ENCODE data around the gene KCNK17. TPM values are rescaled to one million over a fixed set of nuclear protein-coding genes. Genes with fewer than 3 reads are reported as not detected.

KCNK17 gene
- polyA plus RNA-seq, 1 experiment: not detected

DNA sequence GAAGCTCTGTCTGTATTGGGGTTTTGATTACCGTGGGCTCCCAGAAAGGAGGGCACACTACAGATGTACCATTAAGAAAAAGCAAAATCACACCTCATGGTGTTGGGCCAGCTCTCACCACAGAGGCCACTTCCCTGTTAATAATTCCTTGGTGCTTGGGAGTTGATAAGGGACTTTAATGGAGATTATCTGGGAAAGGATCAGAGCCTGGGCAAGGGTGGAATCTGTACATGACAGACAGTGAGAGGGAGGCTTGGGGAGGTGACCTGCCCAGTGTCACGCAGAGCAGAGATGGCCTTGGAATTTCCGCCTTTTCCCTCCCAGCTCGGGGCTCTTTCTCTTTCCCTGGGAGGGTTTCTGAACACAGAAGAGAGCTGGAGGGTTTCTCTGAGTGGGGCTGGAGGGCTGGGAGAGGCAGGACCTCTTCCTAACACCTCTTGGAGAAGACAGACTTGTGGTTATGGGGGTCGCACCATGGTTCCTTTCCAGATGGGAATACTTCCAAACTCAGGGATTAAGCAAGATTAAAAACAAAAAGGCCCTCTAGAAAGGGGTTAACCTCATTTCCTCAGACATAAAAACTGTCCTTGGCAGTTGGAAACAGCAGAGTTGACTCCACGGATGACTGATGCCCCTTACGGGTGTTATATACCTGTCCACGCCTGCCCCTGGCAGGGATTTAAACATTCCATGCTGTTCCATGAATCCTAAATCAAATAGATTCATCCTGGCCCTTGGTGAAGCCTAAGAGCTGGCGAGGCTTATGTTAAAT, 25.1 kb upstream of the KCNK17 start:
- TF ChIP-seq, protein P1, sequence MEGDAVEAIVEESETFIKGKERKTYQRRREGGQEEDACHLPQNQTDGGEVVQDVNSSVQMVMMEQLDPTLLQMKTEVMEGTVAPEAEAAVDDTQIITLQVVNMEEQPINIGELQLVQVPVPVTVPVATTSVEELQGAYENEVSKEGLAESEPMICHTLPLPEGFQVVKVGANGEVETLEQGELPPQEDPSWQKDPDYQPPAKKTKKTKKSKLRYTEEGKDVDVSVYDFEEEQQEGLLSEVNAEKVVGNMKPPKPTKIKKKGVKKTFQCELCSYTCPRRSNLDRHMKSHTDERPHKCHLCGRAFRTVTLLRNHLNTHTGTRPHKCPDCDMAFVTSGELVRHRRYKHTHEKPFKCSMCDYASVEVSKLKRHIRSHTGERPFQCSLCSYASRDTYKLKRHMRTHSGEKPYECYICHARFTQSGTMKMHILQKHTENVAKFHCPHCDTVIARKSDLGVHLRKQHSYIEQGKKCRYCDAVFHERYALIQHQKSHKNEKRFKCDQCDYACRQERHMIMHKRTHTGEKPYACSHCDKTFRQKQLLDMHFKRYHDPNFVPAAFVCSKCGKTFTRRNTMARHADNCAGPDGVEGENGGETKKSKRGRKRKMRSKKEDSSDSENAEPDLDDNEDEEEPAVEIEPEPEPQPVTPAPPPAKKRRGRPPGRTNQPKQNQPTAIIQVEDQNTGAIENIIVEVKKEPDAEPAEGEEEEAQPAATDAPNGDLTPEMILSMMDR (IDR thresholded peaks at IDR 0.05; ENCODE audit: insufficient read depth, low read depth, low read length): no peak
- CTCF ChIA-PET: interaction anchor here (0.6 to 1.6 kb wide), 2 partner anchors 8 to 36 kb away, joined by 3 to 4 read pairs; no protein-coding TSS in a partner anchor
- Histone ChIP-seq H3K36me3 (ENCODE audit: control insufficient read depth, insufficient read depth, low read length) (no peaks in the 10 kb centered on the region), H3K4me3 (ENCODE audit: low read depth, low read length) (no peak overlapping the region), H3K27me3 (ENCODE audit: control insufficient read depth, insufficient read depth, low read length) (0 out of 2 replicates have a peak, but pooled peaks cover 1% of the 10 kb centered on the region)
- no peak for DNase-seq (ENCODE audit: low read depth)
- POLR2A ChIA-PET: no interaction called here

DNA sequence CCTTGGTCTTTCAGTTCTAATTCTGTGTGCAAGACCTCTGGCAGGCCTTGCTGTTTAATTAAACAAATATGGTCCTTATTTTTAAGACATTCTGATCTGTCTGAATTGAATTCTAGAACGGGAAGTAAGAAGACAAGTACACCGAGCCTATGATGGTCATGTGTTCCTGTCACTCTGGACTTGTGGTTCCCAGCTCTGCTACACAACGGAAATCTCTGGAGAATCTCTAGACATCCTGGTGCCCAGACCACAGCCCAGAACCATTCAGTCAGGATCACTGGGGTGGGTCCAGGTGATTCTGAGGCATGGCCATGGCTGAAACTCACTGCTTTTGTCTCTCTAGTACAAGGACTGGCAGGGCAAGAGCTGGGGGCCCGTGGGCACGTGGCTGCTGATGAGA, 24.2 kb upstream of the KCNK17 start:
- CTCF ChIA-PET: interaction anchor here (0.6 to 1.6 kb wide), 3 partner anchors 9 to 1413 kb away, joined by 3 to 4 read pairs (median 3); no protein-coding TSS in a partner anchor
- TF ChIP-seq, protein P1 (IDR thresholded peaks at IDR 0.05; ENCODE audit: insufficient read depth, low read depth, low read length): no peak
- no peak for DNase-seq (ENCODE audit: low read depth)
- H3K27me3 ChIP-seq (ENCODE audit: control insufficient read depth, insufficient read depth, low read length): 0 out of 2 replicates have a peak, but pooled peaks cover 1% of the 10 kb centered on the region
- POLR2A ChIA-PET: no interaction called here
- no peaks in the 10 kb centered on the region for H3K36me3 ChIP-seq (ENCODE audit: control insufficient read depth, insufficient read depth, low read length)
- no peak overlapping the region for H3K4me3 ChIP-seq (ENCODE audit: low read depth, low read length)

DNA sequence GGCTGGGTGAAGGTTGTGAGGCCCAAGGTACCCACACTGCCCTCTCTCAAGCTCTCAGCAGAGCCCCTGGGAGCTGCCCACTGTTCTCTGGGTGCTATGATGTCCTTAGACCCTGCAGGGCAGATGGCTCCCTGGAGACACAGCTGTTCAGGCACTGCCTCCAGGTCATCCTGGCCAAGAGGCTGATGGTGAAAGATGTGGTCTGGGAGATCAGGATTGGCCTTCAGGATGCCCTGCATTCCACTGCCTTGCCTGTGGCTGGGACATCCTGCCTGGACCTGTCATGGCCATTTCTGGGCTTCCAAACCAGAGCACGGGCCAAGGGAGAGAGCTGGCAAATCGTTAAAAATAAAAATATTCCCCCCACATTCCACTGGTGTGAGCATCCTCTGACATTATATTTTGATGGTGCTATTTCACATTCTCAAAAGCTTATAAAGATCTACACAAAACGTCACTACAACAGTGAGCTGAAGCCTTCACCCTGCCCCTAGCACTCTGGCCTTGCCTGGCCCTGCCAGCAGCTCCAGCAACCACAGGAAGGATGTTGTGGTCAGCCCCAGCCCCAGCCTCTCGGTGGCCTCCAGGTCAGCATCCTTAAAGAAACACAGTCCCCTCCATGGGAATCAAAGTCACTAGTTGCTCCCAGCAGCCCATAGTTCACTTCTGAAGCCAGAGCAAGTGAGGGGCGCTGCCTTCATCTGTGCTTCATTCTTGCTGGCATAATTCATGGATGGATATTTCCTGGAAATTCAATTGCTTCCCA, 21.7 kb upstream of the KCNK17 start:
- Histone ChIP-seq H3K4me3 (ENCODE audit: low read depth, low read length) (no peak overlapping the region), H3K36me3 (ENCODE audit: control insufficient read depth, insufficient read depth, low read length) (no peaks in the 10 kb centered on the region), H3K27me3 (ENCODE audit: control insufficient read depth, insufficient read depth, low read length) (0 out of 2 replicates have a peak, but pooled peaks cover 1% of the 10 kb centered on the region)
- ChIA-PET CTCF (interaction anchor here (0.8 to 3.5 kb wide), 5 partner anchors 9 to 1692 kb away, joined by 3 to 22 read pairs (median 3); no protein-coding TSS in a partner anchor), POLR2A (no interaction called here)
- DNase-seq (ENCODE audit: low read depth): no peak
- TF ChIP-seq, protein P1 (IDR thresholded peaks at IDR 0.05; ENCODE audit: insufficient read depth, low read depth, low read length): no peak

DNA sequence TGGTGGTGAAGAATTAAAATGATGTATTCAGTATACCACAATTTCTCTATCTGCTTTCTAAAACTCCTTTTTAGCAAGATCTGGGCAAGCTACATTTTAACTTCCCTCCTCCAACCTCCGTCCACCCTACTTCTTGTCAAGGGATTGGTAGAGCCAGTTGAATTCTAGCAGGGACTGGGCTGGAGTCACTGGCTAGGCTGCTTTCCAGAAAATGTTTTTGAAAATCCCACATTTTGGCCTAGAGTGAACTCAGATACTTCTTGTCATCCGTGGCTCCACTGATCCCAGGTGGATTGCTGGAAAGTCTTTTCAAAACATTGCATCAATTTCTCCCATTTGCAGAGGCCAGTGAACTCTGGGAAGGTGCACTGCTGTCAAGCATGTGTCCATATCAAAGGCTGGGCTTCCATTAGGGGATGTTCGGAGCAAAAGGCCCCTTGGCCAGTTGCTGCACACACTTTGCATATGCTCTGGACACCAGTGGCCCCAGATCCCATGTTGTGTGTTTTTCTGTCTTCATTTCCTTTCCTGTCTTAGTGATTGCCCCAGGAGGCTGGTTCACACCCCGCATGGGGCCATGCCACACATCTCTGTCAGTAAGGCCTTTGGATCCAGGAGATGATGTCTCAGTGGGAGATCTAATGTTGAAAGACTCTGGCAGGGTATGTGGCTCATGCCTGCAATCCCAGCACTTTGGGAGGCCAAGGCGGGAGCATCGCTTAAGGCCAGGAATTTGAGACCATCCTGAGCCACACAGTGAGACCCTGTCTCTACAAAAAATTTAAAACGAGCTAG, 19.6 kb upstream of the KCNK17 start:
- no peak for DNase-seq (ENCODE audit: low read depth)
- Histone ChIP-seq H3K36me3 (ENCODE audit: control insufficient read depth, insufficient read depth, low read length) (no peaks in the 10 kb centered on the region), H3K27me3 (ENCODE audit: control insufficient read depth, insufficient read depth, low read length) (peaks cover 1% of the 10 kb centered on the region; the same call in 1 of the 2 replicates), H3K4me3 (ENCODE audit: low read depth, low read length) (no peak overlapping the region)
- POLR2A ChIA-PET: no interaction called here
- TF ChIP-seq, protein P1 (IDR thresholded peaks at IDR 0.05; ENCODE audit: insufficient read depth, low read depth, low read length): no peak
- CTCF ChIA-PET: interaction anchor here (3.5 kb wide), 1 partner anchor 13 kb away, joined by 22 read pairs; no protein-coding TSS in a partner anchor
